ENCODE results near the gene NEK7. TPM values are rescaled to one million over a fixed set of nuclear protein-coding genes. Genes with fewer than 3 reads are reported as not detected.
A peak's percentile ranks its signal among the peaks of the same experiment; 100 is the strongest.

Gene NEK7
- total RNA-seq, 3 donors from 2014 or later = 58.4 to 110 (median 60.3) TPM

DNA sequence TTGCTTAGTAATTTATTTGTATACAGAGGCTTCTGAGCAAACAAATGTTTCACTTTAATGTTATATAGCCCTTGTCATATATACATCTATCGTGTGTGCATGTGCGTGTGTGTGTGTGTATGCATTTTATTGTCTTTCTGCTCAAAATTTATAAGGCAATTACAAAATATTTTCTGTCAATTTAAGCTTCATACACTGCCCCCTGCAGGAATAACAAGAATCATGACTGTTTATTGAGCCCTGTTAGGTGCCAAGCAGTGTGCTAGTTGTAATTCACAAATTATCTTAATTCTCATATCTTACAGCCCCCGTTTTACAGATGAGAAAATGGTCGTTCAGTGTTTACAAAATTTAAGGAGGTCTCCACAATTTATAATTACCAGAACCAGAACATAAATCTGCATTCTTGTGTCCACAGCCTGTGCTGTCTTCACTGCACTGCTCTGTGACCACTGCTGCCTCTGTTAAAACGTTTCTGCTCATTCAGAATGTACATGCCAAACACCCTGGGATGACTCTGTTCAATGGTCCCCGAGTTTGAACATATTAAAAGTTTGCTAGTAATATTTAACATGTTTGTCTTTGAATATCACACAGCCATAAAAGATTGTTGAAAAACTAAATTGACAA lies 202.3 kb downstream of the NEK7 start:
- no peak for ATAC-seq
- Histone ChIP-seq H3K4me3 (no peak overlapping the region), H3K9me3 (no peaks in the 10 kb centered on the region), H3K36me3 (ENCODE audit: low read depth) (no peaks in the 10 kb centered on the region), H3K4me1 (ENCODE audit: low read depth) (no peaks in the 10 kb centered on the region)
- intact Hi-C loops (cut with DNase I, micrococcal nuclease) = no loop called here
- peak in 1 of 3 donors; percentile 14 for DNase-seq
- TF ChIP-seq, protein P1, sequence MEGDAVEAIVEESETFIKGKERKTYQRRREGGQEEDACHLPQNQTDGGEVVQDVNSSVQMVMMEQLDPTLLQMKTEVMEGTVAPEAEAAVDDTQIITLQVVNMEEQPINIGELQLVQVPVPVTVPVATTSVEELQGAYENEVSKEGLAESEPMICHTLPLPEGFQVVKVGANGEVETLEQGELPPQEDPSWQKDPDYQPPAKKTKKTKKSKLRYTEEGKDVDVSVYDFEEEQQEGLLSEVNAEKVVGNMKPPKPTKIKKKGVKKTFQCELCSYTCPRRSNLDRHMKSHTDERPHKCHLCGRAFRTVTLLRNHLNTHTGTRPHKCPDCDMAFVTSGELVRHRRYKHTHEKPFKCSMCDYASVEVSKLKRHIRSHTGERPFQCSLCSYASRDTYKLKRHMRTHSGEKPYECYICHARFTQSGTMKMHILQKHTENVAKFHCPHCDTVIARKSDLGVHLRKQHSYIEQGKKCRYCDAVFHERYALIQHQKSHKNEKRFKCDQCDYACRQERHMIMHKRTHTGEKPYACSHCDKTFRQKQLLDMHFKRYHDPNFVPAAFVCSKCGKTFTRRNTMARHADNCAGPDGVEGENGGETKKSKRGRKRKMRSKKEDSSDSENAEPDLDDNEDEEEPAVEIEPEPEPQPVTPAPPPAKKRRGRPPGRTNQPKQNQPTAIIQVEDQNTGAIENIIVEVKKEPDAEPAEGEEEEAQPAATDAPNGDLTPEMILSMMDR (IDR thresholded peaks at IDR 0.05) = no peak

DNA sequence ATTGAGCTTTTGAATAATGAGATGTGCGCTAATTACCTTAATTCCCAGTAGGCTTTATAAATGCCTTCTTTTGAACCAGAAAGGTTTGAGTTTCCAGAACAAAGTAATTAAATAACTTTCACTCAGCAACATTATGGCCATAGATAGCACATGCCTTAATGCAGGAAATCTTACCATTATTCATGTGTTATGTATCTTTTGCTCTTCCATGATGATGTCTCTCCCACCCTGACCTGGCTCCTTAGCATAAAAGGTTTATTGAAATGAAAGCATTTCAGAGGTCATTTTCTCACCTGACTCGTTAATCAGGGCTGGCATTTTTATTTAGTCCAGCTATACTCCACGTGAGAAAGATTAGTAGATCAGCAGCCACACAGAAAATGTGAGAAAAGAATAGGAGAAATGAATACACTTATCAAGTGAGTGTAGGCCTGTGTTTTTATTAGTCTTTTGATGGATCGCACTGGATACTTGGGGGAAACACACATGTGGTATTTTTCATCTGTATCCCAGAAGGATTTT lies 203.5 kb downstream of the NEK7 start:
- intact Hi-C loops (cut with DNase I, micrococcal nuclease) = no loop called here
- Histone ChIP-seq H3K4me3 (no peak overlapping the region), H3K9me3 (no peaks in the 10 kb centered on the region), H3K36me3 (ENCODE audit: low read depth) (no peaks in the 10 kb centered on the region), H3K4me1 (ENCODE audit: low read depth) (no peaks in the 10 kb centered on the region)
- TF ChIP-seq, protein P1 (IDR thresholded peaks at IDR 0.05) = no peak
- DNase-seq (no peak), ATAC-seq (no peak)

DNA sequence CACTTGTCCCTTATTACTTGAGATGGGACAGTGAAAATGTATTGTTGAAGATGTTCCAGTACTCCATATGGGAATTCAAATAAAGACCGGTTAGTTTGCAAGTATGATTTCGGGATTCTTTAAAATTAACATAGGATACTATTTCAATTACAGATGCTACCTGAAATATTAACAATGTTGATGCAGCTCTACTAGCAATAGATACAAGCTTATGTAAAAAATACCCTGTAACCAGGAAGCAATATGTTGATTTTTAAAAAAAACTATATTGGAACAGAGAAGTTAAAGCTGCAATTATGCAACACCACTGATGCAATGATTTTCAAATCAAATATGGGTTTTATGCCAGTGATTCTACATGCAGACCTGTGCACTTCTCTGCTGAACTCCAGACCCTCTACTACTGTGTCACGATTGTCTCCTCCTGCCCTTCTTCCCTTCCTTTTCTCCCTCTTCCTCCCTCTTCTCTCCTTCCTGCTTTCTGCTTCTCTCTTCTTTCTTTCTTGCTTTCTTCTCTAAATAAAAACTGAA lies 204.5 kb downstream of the NEK7 start:
- Histone ChIP-seq H3K4me1 (ENCODE audit: low read depth) (no peaks in the 10 kb centered on the region), H3K9me3 (no peaks in the 10 kb centered on the region), H3K36me3 (ENCODE audit: low read depth) (no peaks in the 10 kb centered on the region), H3K4me3 (no peak overlapping the region)
- DNase-seq = no peak
- TF ChIP-seq, protein P1 (IDR thresholded peaks at IDR 0.05) = no peak
- intact Hi-C loops (cut with DNase I, micrococcal nuclease) = no loop called here
- ATAC-seq = no peak

DNA sequence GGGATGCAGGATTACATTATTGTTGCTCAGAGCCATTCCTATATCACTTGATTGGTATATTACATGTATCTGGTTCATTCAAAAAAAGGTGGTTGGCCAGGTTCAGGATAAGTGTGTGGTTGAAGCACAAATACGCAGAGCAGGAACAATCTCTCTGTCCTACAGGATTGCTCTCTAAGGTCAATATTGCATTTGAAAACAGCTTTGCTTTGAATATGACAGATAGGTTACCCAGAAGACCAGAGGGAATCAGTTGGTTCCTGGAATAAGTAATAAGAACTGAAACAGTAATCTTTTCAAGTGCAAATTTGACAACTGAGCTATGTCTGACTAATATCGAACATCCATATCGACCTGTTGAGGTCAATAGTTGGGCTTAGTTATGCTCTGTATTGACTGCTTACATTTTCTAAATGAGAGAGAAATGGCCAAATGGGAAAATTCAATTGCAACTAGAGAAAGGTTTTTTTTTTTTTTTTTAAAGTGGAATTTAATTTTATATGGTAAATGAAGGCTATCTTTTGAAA lies 206.9 kb downstream of the NEK7 start:
- no peaks in the 10 kb centered on the region for H3K4me1 ChIP-seq (ENCODE audit: low read depth)
- no peak overlapping the region for H3K4me3 ChIP-seq
- DNase-seq (no peak), ATAC-seq (no peak)
- TF ChIP-seq, protein P1 (IDR thresholded peaks at IDR 0.05) = no peak
- H3K36me3 ChIP-seq (ENCODE audit: low read depth) = no peaks in the 10 kb centered on the region
- H3K9me3 ChIP-seq = no peaks in the 10 kb centered on the region
- intact Hi-C loops (cut with DNase I, micrococcal nuclease) = no loop called here

DNA sequence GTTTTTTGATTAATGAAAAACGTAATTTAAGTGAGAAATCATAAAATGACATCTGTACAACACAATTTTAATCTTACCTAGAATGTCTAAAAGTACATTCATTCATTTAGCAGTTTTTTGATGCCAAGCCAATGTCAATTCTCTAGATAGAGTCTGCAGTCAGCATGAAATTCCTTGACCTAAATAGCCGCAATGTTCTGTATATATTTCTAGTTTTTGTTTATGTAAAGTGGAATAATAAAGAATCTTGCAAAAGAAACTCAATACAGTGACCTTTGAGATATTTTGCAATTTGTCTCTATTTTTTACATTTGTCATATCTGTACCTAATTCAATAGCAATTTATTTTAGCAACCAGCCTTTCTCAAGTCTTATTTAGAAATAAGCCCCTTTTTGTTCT lies 207.7 kb downstream of the NEK7 start:
- DNase-seq (no peak), ATAC-seq (no peak)
- no peaks in the 10 kb centered on the region for H3K36me3 ChIP-seq (ENCODE audit: low read depth)
- TF ChIP-seq, protein P1 (IDR thresholded peaks at IDR 0.05) = no peak
- H3K4me3 ChIP-seq = no peak overlapping the region
- intact Hi-C loops (cut with DNase I, micrococcal nuclease) = no loop called here
- no peaks in the 10 kb centered on the region for H3K9me3 ChIP-seq
- H3K4me1 ChIP-seq (ENCODE audit: low read depth) = no peaks in the 10 kb centered on the region
